Lower leg skin (tissue), 3 donors: Measurements from ENCODE around the gene XRCC4.

ENCODE experiments used
- POLR2A ChIP-seq, 2 donors: fragments of 450-650 bp; IDR thresholded peaks; one replicate each; pipeline ENCODE4 v1.6.1; 2016 to 2017; ENCODE audit warnings: antibody characterized with exemption in 2 of 2, mild to moderate bottlenecking in 1 of 2, moderate library complexity in 1 of 2
- TF ChIP-seq, protein P1 (sequence below), 3 donors: fragments of 450-650 bp; IDR thresholded peaks; one replicate each; pipeline ENCODE4 v1.5.1; 2016; ENCODE audit warnings: antibody characterized with exemption in 3 of 3, mild to moderate bottlenecking in 3 of 3, moderate library complexity in 2 of 3

DNA sequence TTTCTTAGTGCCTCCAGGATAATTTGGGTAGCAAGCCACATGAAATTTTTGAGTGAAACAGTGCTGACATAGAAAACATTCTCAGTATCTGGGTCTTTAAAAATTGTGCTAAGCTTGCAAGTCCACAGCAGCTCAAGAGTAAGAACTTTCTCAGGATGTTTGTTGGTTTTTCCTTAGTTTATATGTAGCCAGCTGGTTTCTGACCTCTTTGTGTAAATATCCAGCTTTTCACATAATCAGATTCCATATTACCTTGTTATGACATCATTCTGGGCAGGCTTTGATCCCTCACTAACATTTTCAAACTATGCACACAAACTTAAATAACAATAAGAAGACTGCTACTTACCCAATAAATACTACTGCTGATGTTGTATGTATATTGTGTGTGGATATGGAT, 311.3 kb downstream of the XRCC4 start:
- no peak for TF ChIP-seq POLR2A (IDR thresholded peaks at IDR 0.05)
- TF ChIP-seq, protein P1, sequence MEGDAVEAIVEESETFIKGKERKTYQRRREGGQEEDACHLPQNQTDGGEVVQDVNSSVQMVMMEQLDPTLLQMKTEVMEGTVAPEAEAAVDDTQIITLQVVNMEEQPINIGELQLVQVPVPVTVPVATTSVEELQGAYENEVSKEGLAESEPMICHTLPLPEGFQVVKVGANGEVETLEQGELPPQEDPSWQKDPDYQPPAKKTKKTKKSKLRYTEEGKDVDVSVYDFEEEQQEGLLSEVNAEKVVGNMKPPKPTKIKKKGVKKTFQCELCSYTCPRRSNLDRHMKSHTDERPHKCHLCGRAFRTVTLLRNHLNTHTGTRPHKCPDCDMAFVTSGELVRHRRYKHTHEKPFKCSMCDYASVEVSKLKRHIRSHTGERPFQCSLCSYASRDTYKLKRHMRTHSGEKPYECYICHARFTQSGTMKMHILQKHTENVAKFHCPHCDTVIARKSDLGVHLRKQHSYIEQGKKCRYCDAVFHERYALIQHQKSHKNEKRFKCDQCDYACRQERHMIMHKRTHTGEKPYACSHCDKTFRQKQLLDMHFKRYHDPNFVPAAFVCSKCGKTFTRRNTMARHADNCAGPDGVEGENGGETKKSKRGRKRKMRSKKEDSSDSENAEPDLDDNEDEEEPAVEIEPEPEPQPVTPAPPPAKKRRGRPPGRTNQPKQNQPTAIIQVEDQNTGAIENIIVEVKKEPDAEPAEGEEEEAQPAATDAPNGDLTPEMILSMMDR (IDR thresholded peaks at IDR 0.05), result no peak
